Nucleus accumbens (tissue), 56 donors: ENCODE results near the gene EIF6.

Source experiments
- DNase-seq, 56 donors: peaks; one replicate each; lab custom pipeline; 2025; lab: John Stamatoyannopoulos, UW

EIF6 gene

GRCh38 chr20:35296101-35296554 lies 11.6 kb upstream of the EIF6 start:
- DNase-seq: no peak

DNA sequence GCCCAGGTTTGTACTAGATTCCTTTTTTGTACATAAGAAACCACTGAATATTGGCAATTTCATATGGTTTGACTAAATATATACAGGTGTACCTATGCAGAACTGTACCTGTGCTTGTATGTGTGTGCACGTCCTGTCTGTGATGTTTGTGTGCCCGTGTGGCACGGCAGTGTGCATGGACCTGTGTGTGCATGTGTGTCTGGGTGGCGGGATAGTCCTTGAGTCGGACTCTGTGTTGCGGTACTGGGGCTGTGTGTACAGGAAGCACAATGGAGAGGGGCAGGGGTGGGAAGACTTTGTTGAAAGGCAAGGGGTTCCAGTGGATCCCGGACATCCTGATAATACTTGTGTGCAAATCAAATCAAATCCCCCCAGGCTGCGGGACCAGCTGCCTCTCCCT lies 11.1 kb upstream of the EIF6 start:
- no peak for DNase-seq

- no peak for DNase-seq
Measured at GRCh38 chr20:35295058-35295457, 10.5 kb upstream of the EIF6 start.

DNA sequence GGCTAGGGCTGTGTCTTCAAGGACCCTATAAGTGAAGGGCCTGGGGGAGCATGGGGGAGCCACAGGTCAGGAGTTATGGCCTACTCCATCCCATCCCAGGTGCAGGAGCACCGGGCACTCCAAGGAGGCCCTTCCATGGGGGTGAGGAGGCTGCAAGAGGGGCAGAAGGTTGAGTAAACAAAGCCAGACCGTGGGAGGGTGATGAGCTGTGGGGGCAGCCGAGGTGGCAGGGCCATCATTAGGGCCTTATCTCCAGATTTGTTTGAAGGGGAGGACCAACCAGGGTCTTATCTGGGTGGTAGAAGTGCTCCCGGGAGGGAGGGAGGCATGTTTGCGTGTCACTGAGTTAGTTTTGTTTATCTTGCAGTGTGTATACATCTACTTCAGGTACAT lies 9.7 kb upstream of the EIF6 start:
- no peak for DNase-seq

GRCh38 chr20:35293303-35294292 lies 9.0 kb upstream of the EIF6 start:
- DNase-seq: no peak

DNA sequence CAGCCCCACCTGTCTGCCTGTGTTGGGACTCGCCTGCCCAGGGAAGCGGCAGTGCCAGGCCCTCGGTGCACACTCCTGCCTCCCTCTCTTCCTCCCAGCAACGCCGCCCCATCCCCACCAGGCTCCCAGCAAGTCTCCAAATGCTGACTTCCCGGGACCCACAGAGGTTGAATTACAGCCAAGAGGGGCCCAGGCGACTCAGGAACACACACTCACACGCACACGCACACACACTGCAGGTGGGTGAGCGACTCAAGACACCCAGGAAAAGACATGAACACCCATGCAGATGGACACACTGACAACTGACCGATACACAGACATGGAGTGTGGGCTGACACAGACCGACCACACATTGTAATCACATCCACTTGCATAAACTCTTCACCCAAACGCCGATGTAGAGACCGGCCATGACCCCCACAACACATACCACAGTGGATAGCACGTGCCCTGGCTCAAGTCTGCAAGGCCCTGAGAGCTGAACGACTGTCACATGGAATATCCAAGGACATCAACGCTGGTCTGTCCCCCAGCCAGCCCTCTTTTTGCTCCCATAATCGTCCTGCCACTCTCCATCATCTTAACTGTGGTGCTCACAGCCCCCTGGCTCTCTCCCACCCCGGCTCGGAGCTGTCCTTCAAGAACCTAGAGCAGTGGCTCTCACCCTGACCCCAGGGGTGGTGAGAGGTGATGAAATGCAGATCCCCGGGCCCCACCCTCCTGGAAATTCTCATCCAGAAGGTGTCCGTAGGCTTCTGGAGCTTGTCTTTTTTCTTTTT lies 8.1 kb upstream of the EIF6 start:
- no peak for DNase-seq

GRCh38 chr20:35291654-35292503 lies 7.3 kb upstream of the EIF6 start, which contains the start of gene FAM83C:
Gene FAM83C, minus strand, starts transcription at chr20:35292425. Its CDS starts 121 bp downstream, at chr20:35292304.
- no peak for DNase-seq

- no peak for DNase-seq
Measured at GRCh38 chr20:35290887-35291417, 6.4 kb upstream of the EIF6 start.

DNA sequence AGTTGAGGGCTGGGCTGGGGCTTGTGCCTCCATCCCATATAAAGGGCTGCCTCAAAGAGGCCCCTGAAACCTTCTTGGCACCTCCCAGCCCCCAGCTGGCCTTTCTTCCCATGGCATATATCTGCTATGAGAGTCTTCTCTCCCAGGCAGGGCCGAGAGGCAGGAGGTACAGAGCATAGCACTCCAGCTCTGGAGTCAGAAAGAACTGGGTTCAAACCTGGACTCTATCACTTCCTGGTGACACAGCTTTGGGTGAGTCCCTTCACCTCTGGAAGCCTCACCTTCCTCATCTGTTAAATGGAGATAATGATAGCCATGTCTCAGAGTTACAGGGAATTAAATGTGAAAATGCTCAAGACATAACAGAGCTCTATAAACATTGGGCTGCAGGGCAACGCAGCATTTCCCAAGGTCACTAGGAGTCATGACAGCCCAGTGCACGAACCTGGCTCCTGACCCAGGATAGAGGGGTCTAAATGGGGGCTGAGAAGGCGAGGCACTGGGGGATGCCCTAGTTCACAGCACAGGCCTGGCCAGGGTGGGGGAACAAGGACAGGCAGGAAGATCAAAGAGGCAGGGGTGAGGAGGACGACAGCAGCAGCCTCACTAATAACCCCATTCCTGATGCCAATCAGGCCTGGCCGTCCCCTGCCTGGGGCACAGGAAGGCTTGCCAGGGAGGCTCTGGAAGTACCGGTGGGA lies 5.8 kb upstream of the EIF6 start:
- no peak for DNase-seq

DNA sequence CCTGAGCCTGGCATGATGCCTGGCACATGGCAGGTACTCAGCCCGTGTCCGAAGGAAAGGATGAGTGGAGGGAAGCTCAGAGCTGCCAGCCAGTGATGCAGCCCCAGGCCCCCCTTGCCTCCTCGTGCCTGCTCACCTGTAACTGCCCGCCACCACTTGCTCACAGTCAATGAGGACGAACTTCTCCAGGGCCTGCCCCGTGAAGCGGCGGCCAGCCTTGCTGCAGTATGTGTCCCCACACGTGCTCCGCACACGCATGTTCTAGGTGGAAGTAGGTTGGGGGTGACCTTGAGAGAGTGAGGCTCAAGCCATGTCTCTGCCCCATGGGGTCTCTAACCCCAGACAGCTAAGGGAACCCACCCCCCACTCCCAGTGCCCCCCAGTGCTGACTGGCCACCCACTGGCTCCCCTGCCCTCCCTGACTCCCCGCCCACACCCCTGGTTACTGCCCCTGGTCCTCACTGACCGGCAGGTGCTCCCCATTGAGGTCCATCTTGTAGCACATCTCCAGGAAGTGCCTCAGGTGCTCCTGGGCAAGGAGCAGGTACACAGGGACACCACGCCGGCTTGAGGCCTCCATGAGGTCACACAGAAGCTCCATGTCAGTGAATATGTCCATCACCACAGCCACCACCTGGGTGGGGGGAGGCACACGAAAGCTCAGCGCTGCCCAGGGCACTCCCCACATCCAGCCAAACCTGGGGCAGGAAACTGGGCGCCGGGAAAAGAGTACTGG lies 3.9 kb upstream of the EIF6 start:
- no peak for DNase-seq

DNA sequence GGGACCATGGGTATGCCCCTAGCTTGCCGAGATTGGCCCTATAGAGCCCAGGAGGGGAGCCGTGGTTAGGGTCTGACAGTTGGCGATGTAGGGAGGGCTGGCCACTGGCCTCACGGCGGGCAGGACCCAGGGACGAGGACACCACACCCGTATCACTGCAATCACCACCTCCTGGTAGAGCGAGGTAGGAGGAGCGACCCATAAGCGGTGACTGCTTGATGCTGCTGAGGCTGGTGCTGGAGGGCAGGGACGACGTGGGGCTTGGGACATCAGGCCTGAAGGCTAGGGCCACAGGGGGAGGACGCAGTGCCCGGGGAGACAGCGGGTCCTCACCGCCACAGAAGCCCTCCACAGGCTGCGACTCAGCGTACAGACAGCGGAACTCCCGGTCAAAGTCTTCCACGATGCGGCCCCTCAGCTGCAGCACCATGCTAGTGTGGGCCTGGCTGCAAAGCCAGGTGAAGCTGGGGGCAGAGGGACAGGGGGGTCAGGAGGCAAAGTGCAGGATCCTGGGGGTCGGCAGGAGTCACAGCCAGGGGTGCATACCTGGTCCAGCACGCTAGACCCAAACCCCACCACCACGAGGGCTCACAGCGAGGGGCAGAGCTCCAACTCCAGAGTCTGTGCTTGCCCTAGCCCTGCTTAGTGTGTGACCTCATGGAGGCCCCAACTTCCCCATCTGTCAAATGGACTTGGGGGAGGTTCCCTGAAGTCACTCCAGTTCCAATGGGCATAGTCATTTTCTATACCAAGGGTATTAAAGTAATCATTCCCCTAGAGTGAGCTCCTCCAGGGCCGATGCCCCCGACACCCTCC lies 3.1 kb upstream of the EIF6 start:
- no peak for DNase-seq

DNA sequence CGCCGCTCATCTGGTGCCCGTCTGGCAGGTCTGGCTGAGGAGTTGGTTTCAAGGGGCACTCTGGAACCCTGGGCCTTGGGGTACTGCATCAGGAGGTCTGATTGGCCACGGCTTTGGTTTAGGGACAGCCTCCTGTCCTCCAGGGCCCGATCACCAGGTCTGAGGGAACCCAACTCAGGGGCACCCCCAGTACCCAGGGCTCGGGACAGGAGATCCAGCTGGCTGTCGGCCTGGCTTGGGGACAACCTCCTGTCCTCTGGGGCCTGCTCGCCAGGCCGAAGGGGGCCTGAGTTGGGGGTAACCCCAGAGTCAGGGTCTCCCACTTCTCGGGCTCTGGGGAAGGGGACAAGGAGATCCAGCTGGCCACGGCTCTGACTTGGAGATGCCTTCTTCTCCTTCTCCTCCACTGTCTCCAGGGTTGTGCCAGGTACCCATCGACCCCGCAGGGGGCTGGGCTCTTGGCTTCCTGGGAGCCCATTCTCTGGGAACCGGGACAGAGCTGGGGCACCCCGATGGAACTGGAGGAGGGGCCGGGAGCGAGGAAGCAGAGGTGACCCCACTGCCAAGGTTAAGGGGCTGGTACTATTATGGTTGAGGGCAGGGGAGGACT lies 2.4 kb upstream of the EIF6 start:
- no peak for DNase-seq

GRCh38 chr20:35286077-35286898 lies 1.7 kb upstream of the EIF6 start:
- DNase-seq: no peak

DNA sequence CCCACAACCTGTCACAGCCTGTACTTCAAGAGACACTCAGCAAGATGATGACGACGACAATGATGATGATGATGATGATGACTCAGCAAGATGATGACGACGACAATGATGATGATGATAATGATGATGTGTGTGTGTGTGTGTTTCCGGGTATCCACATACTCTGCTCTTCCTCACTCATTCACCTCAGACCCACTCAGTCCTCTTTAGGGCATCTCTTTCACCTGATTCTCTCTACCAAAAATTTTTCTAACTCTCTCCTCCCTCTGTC lies 1.2 kb upstream of the EIF6 start:
- DNase-seq: no peak

DNA sequence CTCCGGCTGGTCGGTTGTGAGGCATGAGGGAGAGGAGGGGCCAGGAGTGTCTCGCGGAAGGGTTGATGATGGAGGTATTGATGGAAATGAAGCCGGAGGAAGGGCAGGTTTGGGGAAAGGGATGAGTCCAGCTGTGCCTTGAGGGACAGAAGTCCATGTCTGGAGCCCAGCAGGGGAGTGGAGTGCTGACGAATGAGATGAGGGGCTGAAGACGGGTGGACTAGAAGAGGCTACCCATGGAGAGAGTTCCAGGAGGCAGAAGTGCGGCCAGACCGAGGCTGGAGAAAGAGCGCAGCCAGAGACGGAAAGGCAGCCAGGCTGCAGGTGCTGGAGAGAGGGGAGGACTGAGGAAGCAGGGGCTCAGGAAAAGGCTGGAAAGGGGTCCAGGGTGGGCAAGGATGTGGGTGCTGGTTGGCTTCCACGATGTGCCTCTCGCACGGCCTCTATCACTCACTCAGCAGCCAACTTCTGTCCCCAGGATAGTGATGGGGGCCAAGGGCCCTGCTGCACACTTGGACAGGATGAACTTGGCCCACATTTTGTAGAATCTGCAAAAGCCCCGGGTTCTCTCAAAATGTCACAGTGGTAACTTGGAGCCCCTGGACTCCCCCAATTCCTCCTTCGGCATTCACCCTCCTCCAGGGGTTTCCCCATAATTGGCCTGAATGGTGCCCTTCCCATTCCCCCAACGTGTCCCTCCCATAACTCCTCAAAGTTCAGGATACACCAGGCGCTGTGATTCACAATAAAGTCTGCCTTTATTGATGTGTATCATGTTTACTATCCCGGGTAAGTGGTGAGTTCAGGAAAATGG lies 627 bp upstream of the EIF6 start:
- DNase-seq: peak in 6 of 56 donors; percentile 22 to 46 (median 40)
